Nucleus accumbens (tissue), 56 donors: ENCODE results near the gene COL5A1.

Source experiments
- DNase-seq, 56 donors: peaks; one replicate each; lab custom pipeline; 2025; lab: John Stamatoyannopoulos, UW

Gene COL5A1

GRCh38 chr9:134881313-134881670 is 239.7 kb downstream of the COL5A1 start:
- no peak for DNase-seq

- DNase-seq = no peak
Observed at GRCh38 chr9:134882204-134882785, 240.7 kb downstream of the COL5A1 start.

- no peak for DNase-seq
Observed at GRCh38 chr9:134883040-134883782, 241.6 kb downstream of the COL5A1 start.

GRCh38 chr9:134884492-134884891 is 242.9 kb downstream of the COL5A1 start:
- no peak for DNase-seq

GRCh38 chr9:134885001-134885678 is 243.5 kb downstream of the COL5A1 start:
- no peak for DNase-seq

- DNase-seq = no peak
Observed at GRCh38 chr9:134885679-134886412, 244.2 kb downstream of the COL5A1 start.

- DNase-seq = no peak
Observed at GRCh38 chr9:134886413-134886913, 244.9 kb downstream of the COL5A1 start.

GRCh38 chr9:134887219-134887618 is 245.6 kb downstream of the COL5A1 start:
- no peak for DNase-seq

GRCh38 chr9:134887686-134888602 is 246.3 kb downstream of the COL5A1 start:
- no peak for DNase-seq

GRCh38 chr9:134888603-134889190 is 247.1 kb downstream of the COL5A1 start:
- DNase-seq = no peak

GRCh38 chr9:134889386-134890154 is 248.0 kb downstream of the COL5A1 start:
- no peak for DNase-seq

GRCh38 chr9:134890155-134890495 is 248.5 kb downstream of the COL5A1 start:
- DNase-seq = no peak

GRCh38 chr9:134891053-134891452 is 249.4 kb downstream of the COL5A1 start:
- no peak for DNase-seq

- DNase-seq = no peak
Observed at GRCh38 chr9:134891713-134892112, 250.1 kb downstream of the COL5A1 start.

- no peak for DNase-seq
Observed at GRCh38 chr9:134892221-134892620, 250.6 kb downstream of the COL5A1 start.

- no peak for DNase-seq
Observed at GRCh38 chr9:134892820-134893420, 251.3 kb downstream of the COL5A1 start.
